Trophoblast cell (in vitro differentiated cells and primary cell): ENCODE data around the gene FAM167B.
A peak's percentile ranks its signal among the peaks of the same experiment; 100 is the strongest.

Source experiments
- DNase-seq, 2 donors: peaks; one replicate each; pipeline ENCODE4 v3.0.0-alpha.2; 2016
- H2AFZ ChIP-seq: 2 replicates; pipeline ENCODE4 v1.6.1; 2013; ENCODE audit warnings: low read length, moderate library complexity, mild to moderate bottlenecking; ENCODE audit not compliant: insufficient read depth, poor library complexity
- H2AK5ac ChIP-seq: 2 replicates; pipeline ENCODE4 v1.6.1; 2013; ENCODE audit warnings: mild to moderate bottlenecking, low read length
- H2BK120ac ChIP-seq: 2 replicates; pipeline ENCODE4 v1.6.1; 2013; ENCODE audit warnings: low read length, mild to moderate bottlenecking, moderate library complexity; ENCODE audit not compliant: insufficient read depth, poor library complexity
- H2BK12ac ChIP-seq: 2 replicates; pipeline ENCODE4 v1.6.1; 2013; ENCODE audit warnings: mild to moderate bottlenecking, low read length, moderate library complexity
- H2BK5ac ChIP-seq: 2 replicates; pipeline ENCODE4 v1.6.1; 2013; ENCODE audit warnings: low read length, low read depth, moderate library complexity, mild to moderate bottlenecking; ENCODE audit not compliant: poor library complexity
- H3K14ac ChIP-seq: 2 replicates; pipeline ENCODE4 v1.6.1; 2013; ENCODE audit warnings: mild to moderate bottlenecking, low read length
- H3K18ac ChIP-seq: 2 replicates; pipeline ENCODE4 v1.6.1; 2013; ENCODE audit warnings: mild to moderate bottlenecking, low read length
- H3K23ac ChIP-seq: 2 replicates; pipeline ENCODE4 v1.6.1; 2013; ENCODE audit warnings: low read length
- H3K27ac ChIP-seq: 2 replicates; pipeline ENCODE4 v1.5.1; 2013; ENCODE audit warnings: low read depth, mild to moderate bottlenecking, inconsistent platforms, low read length, moderate library complexity
- H3K27me3 ChIP-seq: 2 replicates; pipeline ENCODE4 v1.6.1; 2013; ENCODE audit warnings: inconsistent platforms, mild to moderate bottlenecking, low read length, moderate library complexity; ENCODE audit not compliant: insufficient read depth
- H3K36me3 ChIP-seq, 2 experiments: 1 replicate in 1 of 2; 2 replicates in 1 of 2; pipeline ENCODE4 v1.6.1; 2013; ENCODE audit warnings: low read length in 2 of 2, mild to moderate bottlenecking in 2 of 2, moderate library complexity in 1 of 2; ENCODE audit not compliant: insufficient read depth in 2 of 2, control insufficient read depth in 1 of 2
- H3K4ac ChIP-seq: 2 replicates; pipeline ENCODE4 v1.6.1; 2013; ENCODE audit warnings: low read depth, mild to moderate bottlenecking, low read length, moderate library complexity
- H3K4me1 ChIP-seq, 2 experiments: 1 replicate in 1 of 2; 2 replicates in 1 of 2; pipeline ENCODE4 v1.6.1; 2013; ENCODE audit warnings: low read length in 2 of 2, mild to moderate bottlenecking in 2 of 2, moderate library complexity in 1 of 2; ENCODE audit not compliant: insufficient read depth in 2 of 2, control insufficient read depth in 1 of 2
- H3K4me2 ChIP-seq: 2 replicates; pipeline ENCODE4 v1.6.1; 2013; ENCODE audit warnings: inconsistent platforms, mild to moderate bottlenecking, low read length, moderate library complexity
- H3K4me3 ChIP-seq: 2 replicates; pipeline ENCODE4 v1.5.1; 2013; ENCODE audit warnings: mild to moderate bottlenecking, low read depth, low read length, inconsistent platforms
- H3K79me1 ChIP-seq: one replicate; pipeline ENCODE4 v1.6.1; 2013; ENCODE audit warnings: low read length
- H3K79me2 ChIP-seq: 2 replicates; pipeline ENCODE4 v1.6.1; 2013; ENCODE audit warnings: low read length, mild to moderate bottlenecking; ENCODE audit not compliant: control insufficient read depth, insufficient read depth, poor library complexity
- H3K9ac ChIP-seq: 2 replicates; pipeline ENCODE4 v1.6.1; 2013; ENCODE audit warnings: mild to moderate bottlenecking, low read length
- H3K9me3 ChIP-seq: 2 replicates; pipeline ENCODE4 v1.6.1; 2013; ENCODE audit warnings: low read depth, mild to moderate bottlenecking, control low read depth, inconsistent platforms, low read length; ENCODE audit not compliant: insufficient read depth
- H4K12ac ChIP-seq: 2 replicates; pipeline ENCODE4 v1.6.1; 2013; ENCODE audit warnings: low read depth, mild to moderate bottlenecking, low read length, moderate library complexity
- H4K8ac ChIP-seq: 2 replicates; pipeline ENCODE4 v1.6.1; 2013; ENCODE audit warnings: low read depth, mild to moderate bottlenecking, low read length, moderate library complexity
- H4K91ac ChIP-seq: one replicate; pipeline ENCODE4 v1.6.1; 2013; ENCODE audit warnings: low read depth, mild to moderate bottlenecking, low read length, moderate library complexity
- WGBS: extraction: QIAGEN DNeasy Blood & Tissue Kit; methylation state at CpG from one replicate; pipeline ENCODE4 v1.1.7; 2013; ENCODE audit warnings: missing lambda C conversion rate; ENCODE audit not compliant: insufficient read length, insufficient coverage; ENCODE audit errors: extremely low coverage; 5-methylcytosine and 5-hydroxymethylcytosine counted together

Gene FAM167B

DNA sequence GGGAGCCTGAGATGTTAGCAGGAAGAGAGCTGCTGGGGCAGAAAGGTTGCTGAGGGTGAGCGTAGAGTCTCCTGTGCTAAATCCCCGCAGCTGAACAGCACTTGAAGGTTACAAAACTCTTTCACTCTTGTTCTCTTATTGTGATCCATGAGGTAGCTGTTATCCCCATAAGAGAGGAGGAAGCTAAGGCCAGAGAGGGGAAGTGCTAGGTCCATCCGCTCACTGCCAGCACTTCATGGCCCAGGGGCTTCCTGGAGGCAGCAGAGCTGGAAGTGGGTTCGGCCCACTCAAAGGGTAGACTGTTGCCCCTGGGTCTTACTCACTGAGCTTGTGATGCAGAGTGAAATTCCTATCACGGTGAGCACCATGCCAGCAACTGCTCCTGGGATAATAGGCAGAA, 30.5 kb upstream of the FAM167B start:
- no CpG with 5 or more reads among the region's 5 CpGs for WGBS
- Histone ChIP-seq H3K79me2 (no peaks in the 10 kb centered on the region), H3K18ac (no peak overlapping the region), H3K36me3 (peaks cover 23 to 28% of the 10 kb centered on the region in 2 experiments), H3K9ac (no peak overlapping the region), H3K4ac (no peak overlapping the region), H2AFZ (no peak overlapping the region), H3K23ac (no peak overlapping the region), H2AK5ac (no peak overlapping the region), H3K27ac (no peak overlapping the region), H4K12ac (no peak overlapping the region), H3K4me1 (peaks cover 5 to 7% of the 10 kb centered on the region in 2 experiments), H2BK120ac (no peak overlapping the region), H4K91ac (no peak overlapping the region), H3K4me2 (no peak overlapping the region), H2BK12ac (no peak overlapping the region), H3K79me1 (no peaks in the 10 kb centered on the region), H4K8ac (no peak overlapping the region), H3K14ac (no peak overlapping the region), H3K4me3 (no peak overlapping the region), H2BK5ac (no peak overlapping the region), H3K27me3 (no peaks in the 10 kb centered on the region), H3K9me3 (no peaks in the 10 kb centered on the region)
- no peak for DNase-seq

DNA sequence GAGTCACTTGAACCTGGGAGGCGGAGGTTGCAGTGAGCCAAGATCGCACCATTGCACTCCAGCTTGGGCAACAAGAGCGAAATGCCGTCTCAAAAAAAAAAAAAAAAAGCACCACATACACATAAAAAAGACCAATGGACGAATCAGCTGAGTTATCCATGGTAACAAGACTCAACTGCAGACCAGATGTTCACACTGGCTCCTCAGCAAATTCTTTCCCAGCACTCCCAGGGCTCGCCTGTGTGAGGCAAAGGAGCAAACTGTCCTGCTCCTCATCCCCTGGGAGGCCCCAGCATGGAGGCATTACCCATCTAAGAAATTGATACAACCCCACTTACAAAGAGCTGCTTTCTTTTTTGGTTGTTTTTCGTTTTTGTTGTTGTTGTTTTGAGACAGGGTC, 28.0 kb upstream of the FAM167B start:
- no peak overlapping the region for H4K12ac ChIP-seq
- WGBS: no CpG with 5 or more reads among the region's 7 CpGs
- H3K36me3 ChIP-seq: peaks cover 24 to 33% of the 10 kb centered on the region in 2 experiments
- H3K27ac ChIP-seq: no peak overlapping the region
- no peak overlapping the region for H3K18ac ChIP-seq
- H2AK5ac ChIP-seq: no peak overlapping the region
- H3K9me3 ChIP-seq: peaks cover 1% of the 10 kb centered on the region
- H3K79me2 ChIP-seq: peaks cover 11% of the 10 kb centered on the region
- H3K79me1 ChIP-seq: peaks cover 9% of the 10 kb centered on the region
- no peak overlapping the region for H2AFZ ChIP-seq
- H3K9ac ChIP-seq: no peak overlapping the region
- no peak overlapping the region for H2BK5ac ChIP-seq
- no peak overlapping the region for H4K8ac ChIP-seq
- H3K4me3 ChIP-seq: no peak overlapping the region
- no peak overlapping the region for H3K4ac ChIP-seq
- no peak overlapping the region for H2BK120ac ChIP-seq
- no peak overlapping the region for H3K4me2 ChIP-seq
- H4K91ac ChIP-seq: no peak overlapping the region
- H2BK12ac ChIP-seq: no peak overlapping the region
- DNase-seq: no peak
- H3K27me3 ChIP-seq: no peaks in the 10 kb centered on the region
- no peak overlapping the region for H3K23ac ChIP-seq
- no peak overlapping the region for H3K14ac ChIP-seq
- peaks cover 7% of the 10 kb centered on the region in 2 experiments for H3K4me1 ChIP-seq

DNA sequence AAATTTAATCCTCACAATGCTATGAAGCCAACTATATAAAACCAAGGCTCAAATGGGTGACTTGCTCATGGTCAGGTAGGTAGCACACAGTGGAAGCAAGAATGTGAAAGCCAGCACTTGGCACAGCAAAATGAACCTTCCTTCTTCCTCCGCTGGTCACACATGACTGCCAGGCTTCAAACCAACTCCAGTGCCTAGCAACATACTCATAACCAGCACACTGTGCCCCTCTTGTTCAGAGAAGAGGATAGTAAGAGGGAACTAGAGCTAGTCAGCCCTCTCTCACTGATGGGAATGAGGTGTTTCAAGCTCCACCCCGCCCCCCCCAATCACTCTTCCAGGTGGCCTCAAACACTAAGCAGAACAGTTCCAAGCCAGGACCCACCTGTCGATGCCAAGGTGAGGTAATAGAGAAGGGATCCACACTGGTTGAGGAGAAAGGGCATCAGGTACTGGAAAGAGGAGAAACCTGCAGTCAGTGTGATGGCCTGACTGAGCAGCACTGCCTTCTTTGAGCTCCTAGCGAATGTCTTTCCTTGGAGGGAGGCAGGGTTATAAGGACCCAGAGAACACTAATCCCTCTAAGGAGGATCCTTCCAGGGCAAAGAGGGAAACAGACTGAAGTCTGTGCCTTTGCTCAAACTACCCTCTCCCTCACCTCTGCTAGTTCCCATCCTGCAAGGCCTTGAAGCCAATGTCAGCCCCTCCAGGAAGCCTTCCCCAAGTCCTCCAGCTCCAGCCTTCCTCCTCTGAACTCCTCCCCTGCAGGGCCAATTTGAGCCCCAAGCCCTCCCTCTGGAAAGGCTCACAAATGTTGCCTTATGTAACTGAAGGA, 26.1 kb upstream of the FAM167B start:
- Histone ChIP-seq H3K9ac (no peak overlapping the region), H2BK5ac (no peak overlapping the region), H3K4me3 (no peak overlapping the region), H3K27me3 (no peaks in the 10 kb centered on the region), H4K91ac (no peak overlapping the region), H3K4me2 (peak overlapping the region; percentile 69), H3K23ac (no peak overlapping the region), H2AFZ (no peak overlapping the region), H3K4me1 (peaks cover 7% of the 10 kb centered on the region in 2 experiments), H2BK12ac (no peak overlapping the region), H3K9me3 (peaks cover 1% of the 10 kb centered on the region), H4K12ac (peak overlapping the region; percentile 21), H4K8ac (no peak overlapping the region), H3K14ac (no peak overlapping the region), H3K79me1 (peaks cover 9% of the 10 kb centered on the region), H3K36me3 (peaks cover 29 to 30% of the 10 kb centered on the region in 2 experiments), H3K18ac (peak overlapping the region; percentile 16), H2BK120ac (no peak overlapping the region), H3K27ac (no peak overlapping the region), H2AK5ac (peak overlapping the region; percentile 36), H3K79me2 (peaks cover 11% of the 10 kb centered on the region), H3K4ac (peak overlapping the region; percentile 37)
- WGBS: no CpG with 5 or more reads among the region's 4 CpGs
- no peak for DNase-seq

DNA sequence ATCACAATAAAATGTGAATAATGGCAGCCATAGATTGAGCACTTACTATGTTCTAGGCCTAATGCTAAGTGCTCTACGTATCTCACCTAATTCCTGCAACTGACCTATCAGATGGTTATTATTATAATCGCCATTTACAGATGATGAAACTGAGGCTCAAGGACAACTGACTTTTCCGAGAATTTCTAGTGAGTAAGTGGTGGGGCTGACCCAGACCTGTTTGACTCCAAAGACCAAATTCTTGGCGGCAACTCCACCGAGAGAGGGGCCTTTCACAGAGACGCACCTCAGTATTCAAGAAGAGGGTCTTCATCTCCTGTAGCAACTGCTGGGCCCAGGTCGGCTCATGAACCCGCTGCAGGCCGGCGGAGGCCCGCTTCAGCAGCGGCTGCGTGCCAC, 25.4 kb upstream of the FAM167B start:
- DNase-seq: no peak
- Histone ChIP-seq H3K4ac (peak overlapping the region; percentile 77), H2BK120ac (no peak overlapping the region), H3K9ac (peak overlapping the region; percentile 20), H4K12ac (peak overlapping the region; percentile 70), H3K36me3 (peaks cover 28 to 29% of the 10 kb centered on the region in 2 experiments), H3K4me3 (peak overlapping the region; percentile 90), H2AFZ (peak overlapping the region; percentile 67), H2BK12ac (no peak overlapping the region), H3K9me3 (peaks cover 1% of the 10 kb centered on the region), H3K79me1 (peaks cover 9% of the 10 kb centered on the region), H2BK5ac (no peak overlapping the region), H3K18ac (peak overlapping the region; percentile 16), H3K27ac (peak overlapping the region; percentile 70), H4K91ac (peak overlapping the region; percentile 65), H3K14ac (peak overlapping the region; percentile 69), H3K4me1 (peaks cover 7% of the 10 kb centered on the region in 2 experiments), H2AK5ac (peak overlapping the region; percentile 36), H3K23ac (no peak overlapping the region), H3K27me3 (no peaks in the 10 kb centered on the region), H4K8ac (peak overlapping the region; percentile 84), H3K4me2 (peak overlapping the region; percentile 69), H3K79me2 (peaks cover 11% of the 10 kb centered on the region)
- no CpG with 5 or more reads among the region's 13 CpGs for WGBS
